Keratinocyte (primary cell): ENCODE measurements around the gene BACE1-AS. TPM values are rescaled to one million over a fixed set of nuclear protein-coding genes. Genes with fewer than 3 reads are reported as not detected.

Source experiments
- DNase-seq: peaks from one replicate; pipeline ENCODE4 v3.0.0-alpha.2; 2011; ENCODE audit warnings: low read depth, missing footprints, low spot score
- FAIRE-seq: peaks from 2 replicates; lab custom pipeline; 2011; peaks lifted over from hg19 to GRCh38; lab: Jason Lieb, UNC
- H2AFZ ChIP-seq: 2 replicates; pipeline ENCODE4 v1.6.0; 2012; ENCODE audit warnings: low read length, control low read depth, inconsistent platforms; ENCODE audit not compliant: control insufficient read depth
- H3K27ac ChIP-seq: 2 replicates; pipeline ENCODE4 v1.5.1; 2011; ENCODE audit warnings: low read length; ENCODE audit not compliant: control insufficient read depth, insufficient read depth
- H3K27me3 ChIP-seq: 3 replicates; pipeline ENCODE4 v1.6.0; 2011; ENCODE audit warnings: low read length; ENCODE audit not compliant: control insufficient read depth, insufficient read depth; ENCODE audit errors: extremely low read depth
- H3K36me3 ChIP-seq, 2 experiments: 2 replicates in 1 of 2; 3 replicates in 1 of 2; pipeline ENCODE4 v1.5.1; 2011; ENCODE audit warnings: low read length in 2 of 2, mild to moderate bottlenecking in 1 of 2; ENCODE audit not compliant: control insufficient read depth in 2 of 2, insufficient read depth in 2 of 2; ENCODE audit errors: extremely low read depth in 1 of 2
- H3K4me1 ChIP-seq: 3 replicates; pipeline ENCODE4 v1.5.1; 2011; ENCODE audit warnings: low read length; ENCODE audit not compliant: control insufficient read depth, insufficient read depth; ENCODE audit errors: extremely low read depth
- H3K4me2 ChIP-seq: 3 replicates; pipeline ENCODE4 v1.6.0; 2011; ENCODE audit warnings: low read depth, low read length; ENCODE audit not compliant: control insufficient read depth, insufficient read depth; ENCODE audit errors: extremely low read depth
- H3K4me3 ChIP-seq, 3 experiments: fragments of 200-600 bp in 1 of 3; sonication (generic) in 1 of 3; 2 replicates in 2 of 3; 3 replicates in 1 of 3; pipeline ENCODE4 v1.5.1; 2011 to 2016; ENCODE audit warnings: low read length in 3 of 3, mild to moderate bottlenecking in 3 of 3, control low read depth in 2 of 3, inconsistent platforms in 1 of 3, low read depth in 1 of 3, mixed read lengths in 1 of 3, mixed run types in 1 of 3, moderate library complexity in 1 of 3; ENCODE audit not compliant: control insufficient read depth in 2 of 3, insufficient read depth in 2 of 3; ENCODE audit errors: extremely low read depth in 1 of 3
- H3K79me2 ChIP-seq: 2 replicates; pipeline ENCODE4 v1.6.0; 2012; ENCODE audit warnings: low read length; ENCODE audit not compliant: control insufficient read depth, insufficient read depth
- H3K9ac ChIP-seq: 3 replicates; pipeline ENCODE4 v1.6.0; 2011; ENCODE audit warnings: low read length; ENCODE audit not compliant: control insufficient read depth, insufficient read depth; ENCODE audit errors: extremely low read depth
- H3K9me1 ChIP-seq: 3 replicates; pipeline ENCODE4 v1.6.0; 2011; ENCODE audit warnings: low read length; ENCODE audit not compliant: control insufficient read depth, insufficient read depth; ENCODE audit errors: extremely low read depth
- H3K9me3 ChIP-seq: 2 replicates; pipeline ENCODE4 v1.5.1; 2012; ENCODE audit warnings: low read depth, low read length; ENCODE audit not compliant: control insufficient read depth
- H4K20me1 ChIP-seq: 3 replicates; pipeline ENCODE4 v1.6.0; 2011; ENCODE audit warnings: low read length; ENCODE audit not compliant: control insufficient read depth, insufficient read depth; ENCODE audit errors: extremely low read depth
- CTCF ChIP-seq, 3 experiments: IDR thresholded peaks in 1 of 3; conservative IDR thresholded peaks in 1 of 3; optimal IDR thresholded peaks in 1 of 3; 2 replicates in 2 of 3; 3 replicates in 1 of 3; pipeline versions ENCODE3 to v1.5.1; 2011; ENCODE audit warnings: low read length in 3 of 3, mild to moderate bottlenecking in 3 of 3, moderate library complexity in 2 of 3, control low read depth in 1 of 3, inconsistent platforms in 1 of 3; ENCODE audit not compliant: insufficient read depth in 2 of 3; ENCODE audit errors: extremely low read depth in 1 of 3
- EZH2 ChIP-seq: IDR thresholded peaks from one replicate; pipeline ENCODE4 v1.6.1; 2012; ENCODE audit warnings: inconsistent platforms, mild to moderate bottlenecking, low read length, moderate library complexity
- dilution Hi-C: fragments of 300-500 bp; cut with MboI; formaldehyde crosslinking; loops from one replicate; pipeline ENCODE4 v1.7.0; 2020; ENCODE audit warnings: low sequenced_read_pairs; ENCODE audit not compliant: extremely low pct_ligation_motif_present
- polyA plus RNA-seq, 5 experiments: library from polyadenylated mRNA; depleted of rRNA in 3 of 5; stranded (reverse) in 3 of 5; stranded (forward) in 1 of 5; unstranded in 1 of 5; fragments of >200 nt; gene quantifications; 1 replicate in 1 of 5; 2 replicates in 3 of 5; 3 replicates in 1 of 5; pipeline versions ENCODE4 v1.2.1 to v1.2.3, GENCODE V29; 2011 to 2012; ENCODE audit warnings: missing spikeins in 2 of 5, low read depth in 1 of 5, low replicate concordance in 1 of 5

Gene BACE1-AS
- polyA plus RNA-seq, 1 donor (not counting 4 experiments of a cell fraction or from before 2014, with no cell fraction given), result 2.2 TPM

GRCh38 chr11:117286588-117286987 lies 4.6 kb upstream of the BACE1-AS start:
- H3K4me2 ChIP-seq, result no peak overlapping the region
- dilution Hi-C loops, result loop anchor here (5.0 kb wide), 1 partner anchor 44 kb away; no protein-coding TSS in a partner anchor
- H3K4me1 ChIP-seq, result peaks cover 3% of the 10 kb centered on the region
- no peak for DNase-seq
- H3K27ac ChIP-seq, result no peak overlapping the region
- H3K36me3 ChIP-seq, result peaks cover 16 to 22% of the 10 kb centered on the region in 2 experiments
- H2AFZ ChIP-seq, result no peak overlapping the region
- H3K79me2 ChIP-seq, result no peaks in the 10 kb centered on the region
- H3K9me3 ChIP-seq, result no peaks in the 10 kb centered on the region
- no peaks in the 10 kb centered on the region for H3K27me3 ChIP-seq
- H4K20me1 ChIP-seq, result peaks cover 2% of the 10 kb centered on the region
- H3K9me1 ChIP-seq, result no peaks in the 10 kb centered on the region
- no peak for FAIRE-seq
- H3K9ac ChIP-seq, result no peak overlapping the region
- H3K4me3 ChIP-seq, result no peak overlapping the region
- TF ChIP-seq CTCF (optimal IDR thresholded peaks at IDR 0.05 in 1 of 3, IDR thresholded peaks at IDR 0.05 in 1 of 3, conservative IDR thresholded peaks at IDR 0.05 in 1 of 3; ENCODE audit: extremely low read depth in 1 of 3, insufficient read depth in 2 of 3, low read length in 3 of 3) (no peak), EZH2 (no peak)

- H3K9ac ChIP-seq, result no peak overlapping the region
- H3K9me3 ChIP-seq, result no peaks in the 10 kb centered on the region
- no peak overlapping the region for H3K27ac ChIP-seq
- no peaks in the 10 kb centered on the region for H3K27me3 ChIP-seq
- dilution Hi-C loops, result loop anchor here (5.0 kb wide), 1 partner anchor 45 kb away; no protein-coding TSS in a partner anchor
- no peaks in the 10 kb centered on the region for H3K9me1 ChIP-seq
- no peak overlapping the region for H3K4me3 ChIP-seq
- no peak overlapping the region for H3K4me2 ChIP-seq
- H4K20me1 ChIP-seq, result no peaks in the 10 kb centered on the region
- no peak overlapping the region for H2AFZ ChIP-seq
- H3K4me1 ChIP-seq, result no peaks in the 10 kb centered on the region
- no peak for DNase-seq
- no peak for FAIRE-seq
- H3K36me3 ChIP-seq, result peaks cover 15 to 19% of the 10 kb centered on the region in 2 experiments
- H3K79me2 ChIP-seq, result no peaks in the 10 kb centered on the region
- TF ChIP-seq CTCF (optimal IDR thresholded peaks at IDR 0.05 in 1 of 3, IDR thresholded peaks at IDR 0.05 in 1 of 3, conservative IDR thresholded peaks at IDR 0.05 in 1 of 3; ENCODE audit: extremely low read depth in 1 of 3, insufficient read depth in 2 of 3, low read length in 3 of 3) (no peak), EZH2 (no peak)
Measured at GRCh38 chr11:117287668-117288067, 3.5 kb upstream of the BACE1-AS start.
